NCI-H2029 treated with DMSO at 0.1 percent for 48 hours (cell line): ENCODE results near the gene RALGPS1.

Source experiments
- DNase-seq: peaks from one replicate; lab custom pipeline; 2025; lab: John Stamatoyannopoulos, UW

RALGPS1 gene

DNA sequence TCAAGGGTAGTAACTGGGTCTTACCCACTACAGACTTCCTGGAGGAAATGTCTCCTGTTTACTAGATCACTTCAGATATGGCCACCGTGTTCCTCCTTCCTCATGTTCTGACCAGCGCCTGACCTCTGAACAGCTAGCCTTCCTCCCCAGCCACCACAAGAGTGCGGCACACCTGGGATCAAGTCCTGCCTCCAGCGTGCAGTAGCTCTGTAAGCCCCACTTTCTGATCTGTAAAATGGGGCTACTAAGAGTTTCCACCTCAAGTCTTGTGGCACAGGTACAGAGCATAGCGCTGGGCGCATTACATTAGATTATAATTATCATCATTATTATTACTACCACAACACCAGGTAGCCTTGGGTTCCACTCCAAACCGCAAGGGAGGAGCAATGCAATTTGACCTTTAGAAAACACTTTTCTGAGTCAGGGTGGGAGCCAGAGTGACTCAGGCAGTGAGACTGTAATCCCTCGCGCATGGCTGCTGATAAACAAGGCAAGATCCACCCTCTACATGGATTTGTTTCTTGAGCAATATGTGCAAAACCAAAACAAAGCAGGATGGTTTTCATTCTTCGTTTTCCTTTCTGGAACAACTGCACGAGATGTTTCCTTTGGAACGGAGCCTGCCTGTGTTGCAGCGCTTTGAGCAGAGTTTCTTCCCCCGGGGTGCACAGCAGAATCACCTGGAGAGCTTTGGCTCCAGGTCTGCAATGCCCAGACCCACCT, 272.8 kb downstream of the RALGPS1 start:
- no peak for DNase-seq

DNA sequence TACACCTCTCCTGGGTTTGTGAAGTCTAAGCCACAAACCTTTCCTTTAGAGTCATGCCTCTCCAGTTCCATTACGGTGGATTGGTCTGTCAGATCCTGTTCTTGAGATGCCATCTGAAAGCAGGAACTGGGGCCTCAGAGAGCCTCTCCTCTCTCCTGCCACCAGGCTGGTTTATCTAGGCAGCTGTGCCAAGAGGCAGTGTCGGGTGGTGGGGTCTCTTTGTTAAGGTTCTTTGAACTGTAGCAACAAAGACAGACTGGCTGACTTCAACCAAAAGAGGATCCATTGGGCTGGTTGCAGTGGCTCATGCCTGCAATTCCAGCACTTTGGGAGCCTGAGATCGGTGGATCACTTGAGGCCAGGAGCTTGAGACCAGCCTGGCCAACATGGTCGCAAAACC, 273.8 kb downstream of the RALGPS1 start:
- DNase-seq, result no peak

DNA sequence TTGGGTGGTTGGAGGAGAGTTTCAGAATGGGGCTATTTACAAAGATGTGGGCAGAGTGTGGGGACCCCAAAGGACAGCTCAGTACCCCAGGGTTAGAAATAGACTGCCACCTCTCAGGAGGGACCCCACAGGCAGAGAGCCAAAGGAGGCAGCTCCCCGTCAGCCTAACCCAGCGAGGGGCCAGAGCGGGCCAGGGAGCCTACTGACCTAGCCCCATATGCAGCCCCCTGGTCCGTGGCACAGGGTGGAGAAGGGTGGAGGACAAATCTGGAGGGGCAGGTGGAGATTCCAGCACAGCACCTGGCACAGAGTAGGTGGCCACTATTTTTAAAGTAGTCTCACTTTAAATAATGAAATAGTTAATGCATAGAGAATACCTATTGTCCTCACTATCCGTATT, 275.0 kb downstream of the RALGPS1 start:
- no peak for DNase-seq

DNA sequence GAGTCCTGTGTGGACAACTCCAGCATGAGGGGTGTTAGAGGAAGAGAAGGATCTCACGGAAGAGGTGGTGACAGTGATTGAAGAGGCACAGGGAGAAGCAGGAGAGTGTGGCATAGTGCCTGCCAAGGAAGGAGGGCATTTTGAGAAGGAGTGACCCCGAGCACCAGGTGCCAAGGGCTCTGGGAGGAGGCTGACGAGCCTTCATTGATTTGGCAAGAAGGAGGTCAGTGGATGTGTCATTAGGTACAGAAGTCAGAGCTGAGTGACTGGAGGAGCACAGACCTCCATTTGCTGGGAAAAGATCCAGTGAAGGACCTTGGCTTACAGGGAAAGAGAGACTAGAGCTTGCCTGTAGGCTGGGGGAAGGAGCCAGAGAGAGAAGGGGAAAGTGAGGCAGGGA, 278.2 kb downstream of the RALGPS1 start:
- DNase-seq, result no peak

DNA sequence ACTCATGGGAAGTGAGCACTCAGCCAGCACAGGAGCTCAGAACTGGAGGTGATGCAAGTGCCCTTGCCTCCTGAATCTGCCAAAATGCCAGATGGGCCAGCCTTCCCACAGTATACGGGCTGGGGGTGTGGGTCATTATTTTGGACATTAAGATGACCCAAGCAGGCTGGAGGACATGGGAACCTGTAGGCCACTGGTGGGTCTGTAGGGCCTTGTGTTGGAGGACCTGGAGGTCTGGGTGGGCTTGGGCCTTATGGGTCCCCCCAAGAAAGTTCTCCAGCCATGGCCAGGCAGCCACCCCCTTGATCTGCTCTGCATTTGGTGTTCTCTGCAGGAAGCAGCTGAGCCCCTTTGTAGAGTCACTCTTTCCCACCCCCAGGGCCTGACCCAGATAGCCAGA, 278.9 kb downstream of the RALGPS1 start:
- no peak for DNase-seq

DNA sequence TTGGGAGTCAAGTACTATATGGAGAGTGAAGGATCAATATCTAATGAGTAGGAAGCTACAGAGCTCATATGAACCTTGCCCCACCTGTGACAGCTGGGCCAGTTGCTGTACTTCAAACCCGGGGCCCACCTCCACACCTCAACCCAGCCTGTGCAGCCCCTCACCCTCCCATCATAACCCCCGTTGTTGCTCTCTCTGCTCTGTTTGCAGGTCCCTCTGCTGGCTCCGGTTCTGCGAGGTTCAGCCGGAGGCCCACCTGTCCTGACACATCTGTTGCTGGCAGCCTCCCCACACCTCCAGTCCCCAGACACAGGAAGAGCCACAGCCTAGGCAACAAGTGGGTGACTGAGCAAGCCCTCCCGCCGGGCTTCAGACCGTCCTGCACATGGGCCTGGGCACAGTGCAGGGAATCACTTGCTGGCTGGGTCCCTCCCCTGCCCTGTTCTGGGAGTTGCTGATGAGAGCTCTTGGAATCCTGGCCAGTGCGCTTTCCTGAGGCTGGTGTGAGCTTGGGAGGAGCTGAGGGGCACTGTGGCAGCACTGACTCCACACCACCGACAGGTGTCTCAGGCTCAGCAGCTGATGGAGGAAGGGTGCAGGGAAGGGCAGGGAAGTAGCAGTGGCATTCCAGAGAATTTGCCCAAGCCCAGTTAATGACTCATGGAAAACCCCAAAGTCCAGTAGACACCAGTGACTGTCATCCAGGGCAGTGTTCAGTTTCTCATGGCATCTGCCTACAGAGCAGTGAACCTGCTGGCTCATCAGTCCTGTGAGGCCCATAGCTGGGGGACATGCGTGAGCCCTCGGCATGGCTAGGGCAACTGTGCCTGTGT, 280.5 kb downstream of the RALGPS1 start:
- DNase-seq, result no peak

DNA sequence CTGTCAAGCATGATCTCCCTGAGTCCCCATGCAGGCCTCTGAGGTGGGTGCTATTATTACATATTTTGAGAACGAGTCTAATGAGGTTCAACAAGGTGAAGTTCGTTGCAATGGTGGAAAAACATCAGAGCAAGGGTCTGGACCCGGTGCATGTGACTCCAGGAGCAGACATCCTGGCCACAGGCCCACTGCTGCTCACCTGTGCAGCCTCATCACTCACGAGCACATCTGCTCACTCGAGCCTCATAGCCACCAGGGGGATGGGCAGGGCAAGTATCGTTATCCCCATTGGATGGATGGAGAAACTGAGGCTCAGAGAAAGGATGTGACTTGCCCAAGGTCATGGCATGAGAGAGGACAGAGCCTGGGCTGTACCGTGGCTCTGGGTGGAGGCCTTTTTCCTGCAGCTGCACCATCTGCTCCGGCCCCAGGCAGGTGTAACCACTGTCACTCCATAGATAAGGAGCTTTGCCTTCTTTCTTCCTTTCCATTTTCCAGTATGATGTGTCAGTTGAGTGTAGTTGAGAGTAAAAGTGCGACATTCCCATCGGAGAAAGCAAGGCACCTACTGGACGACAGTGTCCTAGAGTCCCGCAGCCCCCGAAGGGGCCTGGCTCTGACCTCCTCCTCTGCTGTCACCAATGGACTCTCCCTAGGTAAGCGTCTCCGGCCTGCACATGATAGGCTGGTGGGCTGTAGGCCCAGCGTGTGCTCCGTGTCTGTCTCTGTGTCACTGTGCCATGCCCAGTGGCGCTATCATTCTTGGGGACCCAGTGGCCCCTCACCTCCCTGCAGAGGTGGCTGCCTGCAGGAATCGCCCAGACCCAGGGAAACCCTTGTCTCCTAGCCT, 281.6 kb downstream of the RALGPS1 start:
- no peak for DNase-seq

DNA sequence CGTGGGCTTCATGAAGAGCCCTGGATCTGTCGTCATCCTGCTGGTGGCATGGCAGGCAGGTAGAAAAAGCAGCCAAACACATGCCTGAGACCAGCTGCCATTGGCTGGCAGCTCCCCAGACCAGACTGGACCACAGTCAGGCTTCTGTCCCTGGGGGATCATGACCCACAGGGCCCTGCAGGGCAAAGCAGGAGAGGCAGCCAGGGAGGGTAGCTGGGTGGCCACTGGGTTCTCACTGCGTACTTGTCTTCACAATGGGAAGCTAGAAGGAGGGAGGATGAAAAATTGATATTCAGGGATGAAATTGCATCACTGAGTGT, 282.2 kb downstream of the RALGPS1 start:
- DNase-seq, result no peak

DNA sequence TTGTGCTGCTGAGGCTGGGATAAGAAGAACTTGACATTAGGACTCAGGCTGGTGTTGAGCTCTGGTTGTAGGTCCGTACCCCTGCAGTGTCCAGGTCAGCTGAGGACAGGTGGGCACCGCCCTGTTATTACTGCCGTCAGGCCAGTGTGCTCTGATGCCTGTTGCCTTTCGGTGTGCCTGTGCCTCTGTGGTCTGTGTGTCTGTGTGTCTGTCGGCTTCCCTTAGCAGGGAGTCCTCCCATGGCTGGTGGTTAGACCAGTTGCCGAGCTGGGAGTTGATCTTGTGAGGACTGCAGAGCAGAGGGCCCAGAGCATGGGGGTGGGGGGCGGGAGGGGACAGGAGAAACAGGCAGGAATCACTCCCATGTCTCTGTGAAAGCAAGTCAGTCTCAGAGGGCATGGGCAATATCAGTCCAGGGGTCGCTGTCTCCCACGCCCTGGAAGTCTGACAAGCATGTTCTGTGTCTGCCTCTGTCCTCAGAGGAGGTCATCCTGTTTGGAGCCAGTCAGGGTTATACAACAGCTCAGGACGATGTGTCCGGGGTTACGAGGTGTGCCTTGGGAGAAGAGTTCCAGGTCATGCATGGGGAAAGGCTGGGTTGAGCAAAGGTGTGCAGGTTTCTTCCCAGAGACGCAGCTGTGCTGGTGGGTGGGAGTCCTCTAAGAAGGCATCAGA, 282.7 kb downstream of the RALGPS1 start:
- DNase-seq, result no peak

DNA sequence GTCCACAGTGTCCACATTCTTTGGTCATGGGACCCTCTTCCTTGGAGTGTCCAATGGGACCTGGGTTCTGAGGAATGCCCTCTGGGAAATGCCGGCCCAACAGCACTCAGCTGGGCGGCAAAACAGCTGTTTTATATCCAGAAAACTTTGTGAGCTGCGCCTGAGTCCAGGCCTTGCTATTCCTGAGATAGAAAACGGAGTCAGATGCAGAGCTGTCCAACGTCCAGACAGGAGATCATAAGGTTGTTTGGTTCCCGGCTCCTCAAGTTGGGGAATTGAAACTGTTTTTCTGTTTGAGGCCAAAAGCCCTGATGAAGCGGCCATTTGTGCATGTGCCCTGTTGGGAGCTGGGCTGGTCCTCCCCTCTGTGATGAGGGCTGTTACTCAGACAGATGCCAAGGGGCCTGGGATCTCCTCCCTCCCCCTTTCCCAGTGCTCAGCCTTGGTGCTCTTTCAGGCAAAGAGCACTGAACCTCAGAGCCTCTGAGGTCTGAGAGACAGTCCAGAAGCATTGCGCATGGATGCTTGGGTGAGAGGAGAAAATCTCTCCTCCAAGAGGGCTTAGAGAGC, 283.4 kb downstream of the RALGPS1 start:
- DNase-seq, result no peak

DNA sequence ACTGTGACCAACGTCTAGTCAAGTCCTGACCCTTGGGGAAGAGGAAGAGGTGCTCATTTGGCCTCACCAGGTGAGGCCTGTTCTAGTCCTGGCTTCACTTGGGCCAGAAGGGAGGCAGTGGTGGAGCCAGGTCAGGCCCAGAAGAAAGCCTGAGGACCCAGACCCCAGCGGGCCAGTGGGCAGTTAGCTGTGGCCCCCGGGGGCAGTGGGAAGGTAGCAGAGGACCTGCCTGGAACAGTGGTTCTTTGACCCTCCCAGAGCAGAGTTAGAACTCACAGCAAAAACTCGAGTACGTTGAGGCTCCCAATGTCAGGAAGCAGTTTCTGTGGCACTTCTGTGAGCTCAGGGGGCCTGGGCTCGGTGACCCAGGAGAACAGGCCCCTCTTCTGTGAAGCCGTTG, 284.0 kb downstream of the RALGPS1 start:
- no peak for DNase-seq

DNA sequence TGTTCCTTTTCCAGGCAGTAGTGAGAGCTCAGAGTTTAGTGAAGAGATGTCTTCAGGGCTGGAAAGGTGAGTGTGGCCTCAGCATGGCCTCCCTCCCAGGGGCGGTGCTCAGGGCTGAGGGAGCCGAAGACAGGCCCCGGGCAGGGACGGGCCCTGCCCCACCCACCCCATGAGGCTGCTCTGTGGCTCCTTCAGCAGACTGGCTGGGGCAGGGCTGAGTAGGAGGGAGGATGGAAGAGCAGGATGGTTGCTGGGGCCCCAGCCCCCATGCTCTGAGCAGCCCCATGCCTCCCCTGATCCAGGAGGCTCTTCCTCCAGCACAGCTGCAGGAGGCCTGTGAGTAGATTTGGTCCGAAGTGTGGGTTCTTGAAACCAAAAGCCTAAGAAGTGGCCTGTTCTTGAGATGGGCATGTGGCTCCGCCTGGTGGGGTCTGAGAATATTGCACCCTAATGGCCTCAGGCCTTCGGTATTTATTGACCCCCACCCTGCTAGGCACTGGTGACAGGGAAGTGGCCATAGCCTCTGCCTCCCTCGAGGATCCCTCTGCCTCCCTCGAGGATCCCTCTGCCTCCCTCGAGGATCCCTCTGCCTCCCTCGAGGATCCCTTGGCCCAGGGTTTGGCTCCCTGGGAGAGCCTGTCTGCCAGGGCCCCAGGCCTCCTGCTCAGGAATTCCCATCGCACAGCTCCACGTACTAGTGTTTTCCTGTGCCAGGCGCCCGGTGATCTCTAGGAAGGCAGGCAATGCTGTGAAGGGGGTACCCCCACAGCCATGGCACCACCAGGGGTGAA, 284.6 kb downstream of the RALGPS1 start:
- peak; percentile 15 for DNase-seq

DNA sequence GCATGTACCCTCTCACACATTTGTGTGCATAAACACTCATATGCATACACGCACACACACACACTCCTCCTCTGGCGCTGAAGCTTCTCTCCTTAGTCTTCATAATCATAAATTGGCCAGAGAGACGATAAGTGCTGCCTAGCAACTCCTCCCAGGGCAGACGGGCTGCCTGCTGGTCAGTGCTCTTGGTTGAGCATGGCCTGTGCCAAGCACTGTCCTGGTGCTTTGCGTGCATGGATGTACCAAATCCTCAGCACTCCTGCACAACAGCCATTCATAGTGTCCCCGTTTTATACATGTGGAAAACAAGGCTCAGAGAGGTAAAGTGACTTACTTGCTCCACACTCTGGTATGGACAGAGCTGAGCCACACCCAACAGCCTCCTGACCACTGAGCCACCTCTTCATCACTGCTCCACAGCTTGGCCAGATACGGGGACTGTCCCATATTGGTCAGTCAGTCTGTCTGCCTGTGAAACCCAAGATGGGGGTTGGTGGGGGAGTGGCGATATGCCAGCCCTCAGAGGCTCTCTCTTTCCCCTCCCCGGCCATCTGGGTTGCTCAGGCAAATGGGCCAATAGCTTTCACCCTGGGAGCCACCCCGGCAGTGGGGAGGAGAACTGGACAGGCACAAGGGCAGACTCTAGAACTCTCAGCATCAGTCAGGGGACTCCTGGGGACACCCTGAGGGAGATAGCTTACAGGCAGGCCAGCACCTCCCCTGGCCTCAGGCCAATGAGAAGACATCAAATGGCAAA, 285.7 kb downstream of the RALGPS1 start:
- DNase-seq, result no peak

DNA sequence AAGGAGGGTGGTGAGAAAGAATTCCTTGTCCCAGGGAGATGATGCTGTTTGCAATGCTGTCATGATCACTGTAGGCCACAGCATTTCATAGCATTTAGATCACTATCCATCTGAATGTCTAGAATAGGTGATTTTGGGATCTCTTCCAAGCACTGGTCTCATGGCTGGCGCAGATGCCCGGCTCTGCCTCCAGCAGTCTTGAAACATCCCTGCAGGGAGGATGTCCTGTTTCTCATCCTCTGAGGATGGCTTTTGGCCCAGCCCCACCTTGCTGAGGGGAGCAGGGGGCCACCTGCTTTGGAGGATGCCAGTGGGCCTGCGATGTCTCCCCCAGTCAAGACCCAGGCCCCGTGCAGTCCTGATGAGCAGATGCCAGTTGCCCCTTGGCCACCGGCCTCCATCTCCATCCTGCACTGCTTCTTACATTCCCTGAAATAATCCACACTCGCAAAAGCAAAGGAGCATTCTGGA, 286.5 kb downstream of the RALGPS1 start:
- DNase-seq, result no peak

DNA sequence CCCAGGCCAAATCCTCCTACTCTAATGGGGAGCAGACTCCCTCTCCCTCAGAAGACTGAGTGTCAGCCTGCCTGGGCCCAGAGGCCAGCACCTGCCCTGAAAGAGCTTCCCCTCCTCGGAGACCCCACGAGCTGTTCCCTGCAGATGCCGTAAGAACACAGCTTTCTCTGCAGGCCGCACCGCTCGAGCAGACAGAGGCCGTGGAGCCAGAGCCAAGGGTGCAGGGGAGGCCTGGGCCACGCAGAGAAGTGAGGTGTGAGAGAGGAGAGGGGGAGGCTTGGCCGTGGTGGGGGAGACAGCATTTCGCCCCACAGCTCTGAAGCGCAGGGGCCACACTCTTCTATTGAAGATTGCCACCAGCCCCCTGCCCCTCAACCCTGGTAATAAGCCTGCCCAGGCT, 287.1 kb downstream of the RALGPS1 start:
- no peak for DNase-seq

DNA sequence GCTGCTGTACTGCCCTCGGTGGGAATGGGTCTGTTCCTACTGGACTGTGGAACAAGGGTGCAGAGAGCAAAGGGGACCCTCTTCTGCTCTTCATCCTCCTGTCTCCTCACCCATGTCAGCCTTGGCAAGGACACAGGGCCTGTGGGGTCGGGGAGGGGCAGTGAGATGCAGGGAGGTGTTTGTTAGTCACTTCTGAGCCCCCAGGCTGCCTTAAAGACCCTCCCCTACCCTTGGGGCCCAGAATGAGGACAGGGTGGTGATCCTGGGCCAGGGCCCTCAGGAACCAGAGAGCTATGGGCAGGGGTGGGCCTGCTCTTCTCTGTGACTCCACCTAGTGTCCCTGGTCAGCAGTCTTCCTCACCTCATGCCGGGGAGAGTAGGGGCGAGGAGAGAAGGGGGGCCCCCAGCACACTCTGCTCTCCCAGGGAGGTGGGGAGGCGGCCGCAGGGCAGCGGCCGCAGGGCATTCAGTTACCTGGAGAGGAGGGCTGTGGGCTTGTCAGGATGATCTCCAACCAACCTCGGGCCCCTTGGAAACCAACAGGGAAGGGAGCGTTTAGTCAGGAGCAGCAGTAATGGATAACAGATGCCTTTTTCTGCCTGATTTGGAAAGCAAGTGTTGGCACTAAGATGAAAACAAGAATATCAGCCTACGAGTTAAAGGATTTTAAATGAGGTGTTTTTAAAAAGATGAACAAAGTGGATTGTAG, 288.0 kb downstream of the RALGPS1 start:
- DNase-seq, result no peak

DNA sequence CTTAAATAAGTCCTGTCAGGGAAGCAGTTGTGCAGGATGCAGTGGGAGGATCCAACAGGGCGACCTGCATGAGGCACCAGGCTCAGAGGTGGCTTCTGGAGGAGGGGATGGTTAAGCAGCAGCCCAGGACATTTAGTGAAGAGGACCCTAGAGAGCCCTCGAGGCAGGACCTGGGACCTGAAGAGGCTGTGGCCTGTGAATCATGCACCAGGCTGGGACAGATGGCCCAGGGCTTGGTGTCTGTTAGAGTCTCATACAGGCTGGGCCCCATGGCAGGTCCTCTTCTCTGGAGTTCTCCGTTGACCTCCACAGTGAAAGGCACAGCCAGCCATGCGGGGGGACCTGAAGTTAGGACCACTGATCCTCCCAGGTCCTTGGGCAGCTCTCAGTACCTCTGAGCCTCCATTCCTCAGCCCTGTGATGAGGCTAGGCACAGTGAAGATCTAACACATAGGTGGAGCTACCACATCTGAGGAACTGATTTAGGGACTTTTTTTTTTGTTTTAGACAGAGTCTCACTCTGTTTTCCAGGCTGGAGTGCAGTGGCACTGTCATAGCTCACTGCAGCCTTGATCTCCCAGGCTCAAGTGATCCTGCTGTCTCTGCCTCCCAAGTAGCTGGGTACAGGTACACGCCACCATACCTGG, 289.2 kb downstream of the RALGPS1 start:
- no peak for DNase-seq

DNA sequence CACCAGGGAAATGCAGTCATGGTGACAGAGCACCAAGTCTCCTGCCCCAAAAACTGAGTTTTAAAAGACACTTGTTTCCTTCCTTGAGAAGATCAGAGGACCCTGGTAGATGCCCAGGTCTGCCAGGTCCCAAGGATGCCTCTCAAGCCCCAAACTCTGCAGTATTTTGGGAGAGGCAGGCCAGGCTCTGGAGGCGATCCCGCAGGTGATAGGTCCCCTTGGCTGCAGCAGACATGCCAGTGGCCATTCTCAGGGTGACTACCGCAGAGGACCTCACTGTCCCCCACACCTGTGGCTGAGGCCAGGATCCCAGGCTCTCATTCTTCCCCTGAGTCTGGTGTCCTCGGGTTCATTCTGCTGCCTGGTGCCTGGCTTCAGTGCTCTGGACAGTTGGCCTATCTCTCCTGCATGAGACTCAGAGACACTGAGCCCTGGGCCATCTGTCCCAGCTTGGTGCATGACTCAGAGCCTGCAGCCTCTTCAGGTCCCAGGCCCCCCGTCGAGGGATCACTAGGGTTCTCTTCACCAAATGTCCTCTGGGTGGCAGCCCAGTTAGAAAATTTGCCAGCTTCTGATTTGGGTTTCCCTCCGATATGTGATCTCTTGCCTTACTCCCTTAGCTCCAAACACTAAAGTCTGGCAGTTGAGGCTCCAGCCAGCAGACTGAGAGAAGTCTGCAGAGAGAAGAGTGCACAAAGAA, 290.3 kb downstream of the RALGPS1 start:
- DNase-seq, result no peak
